Measurements from ENCODE around the gene PRKRIP1. TPM values are rescaled to one million over a fixed set of nuclear protein-coding genes. Genes with fewer than 3 reads are reported as not detected.
A peak's percentile ranks its signal among the peaks of the same experiment; 100 is the strongest.

PRKRIP1 gene
- total and polyA plus RNA-seq, 2 experiments from 2014 or later: 25.5 to 29.1 TPM

GRCh38 chr7:102453319-102453718 is 57.2 kb downstream of the PRKRIP1 start (continued):
- TF ChIP-seq REST (IDR thresholded peaks at IDR 0.05; ENCODE audit: unreplicated experiment): no peak

- Histone ChIP-seq H3K4me3 (no peak overlapping the region), H2AFZ (no peak overlapping the region), H3K4me1 (ENCODE audit: insufficient read depth) (no peaks in the 10 kb centered on the region), H3K9me2 (ENCODE audit: insufficient read depth) (no peaks in the 10 kb centered on the region), H3K36me3 (ENCODE audit: insufficient read depth) (peaks cover 7% of the 10 kb centered on the region; the same call in 1 of the 2 replicates), H3K27me3 (ENCODE audit: insufficient read depth) (no peaks in the 10 kb centered on the region), H4K20me1 (replicated peaks; ENCODE audit: insufficient read depth) (no peaks in the 10 kb centered on the region; the same call in 1 of the 2 replicates), H3K27ac (ENCODE audit: low read depth) (no peak overlapping the region), H3K79me2 (replicated peaks; ENCODE audit: insufficient read depth) (no peaks in the 10 kb centered on the region), H3F3A (replicated peaks; ENCODE audit: low read depth) (0 out of 2 replicates have a peak, but pooled peaks cover 3% of the 10 kb centered on the region), H3K4me2 (no peak overlapping the region)
- H3K9me3 Mint-ChIP-seq: no peaks in the 10 kb centered on the region
- H3K4me3 Mint-ChIP-seq: no peak overlapping the region
- no peak overlapping the region for H3K27ac Mint-ChIP-seq
- peaks cover 25% of the 10 kb centered on the region for H3K36me3 Mint-ChIP-seq (ENCODE audit: low read depth)
- H3K4me1 Mint-ChIP-seq: peaks cover 4% of the 10 kb centered on the region; the same call in 1 of the 3 replicates
- peaks cover 6% of the 10 kb centered on the region for H3K27me3 Mint-ChIP-seq (ENCODE audit: insufficient read depth, low read depth, poor library complexity)
- ATAC-seq: no peak
- peak; percentile 31 for DNase-seq (ENCODE audit: low spot score)
- TF ChIP-seq ZNF331 (CRISPR knock-in tag; IDR thresholded peaks at IDR 0.05; ENCODE audit: low read depth) (no peak), ZNF462 (CRISPR knock-in tag; IDR thresholded peaks at IDR 0.05) (no peak), ZNF114 (CRISPR knock-in tag; IDR thresholded peaks at IDR 0.05) (no peak), JUNB (IDR thresholded peaks at IDR 0.05; ENCODE audit: unreplicated experiment) (no peak), STAT1 (IDR thresholded peaks at IDR 0.05; ENCODE audit: unreplicated experiment) (no peak), REST (IDR thresholded peaks at IDR 0.05; ENCODE audit: unreplicated experiment) (no peak), POLR2AphosphoS5 (IDR thresholded peaks at IDR 0.05; ENCODE audit: low read depth) (no peak), ETS1 (IDR thresholded peaks at IDR 0.05) (no peak), EZH2 (IDR thresholded peaks at IDR 0.05; ENCODE audit: low read depth, unreplicated experiment) (no peak), EZH2phosphoT487 (IDR thresholded peaks at IDR 0.05; ENCODE audit: unreplicated experiment) (no peak), NANOG (IDR thresholded peaks at IDR 0.05; ENCODE audit: borderline replicate concordance) (no peak)
Observed at GRCh38 chr7:102454468-102454867, 58.3 kb downstream of the PRKRIP1 start.

All from GM23338 (cell line).